GM12878 (cell line): ENCODE data around the gene SLC43A1. TPM values are rescaled to one million over a fixed set of nuclear protein-coding genes. Genes with fewer than 3 reads are reported as not detected.

Source experiments
- ATAC-seq: fragments of 200-7000 bp; cut with Tn5 transposase; 3 replicates; pipeline ENCODE4 v1.9.1; 2020; ENCODE audit warnings: mild to moderate bottlenecking, moderate library complexity
- BruUV-seq: library from RNA; stranded (reverse); fragments of 400-500 nt; replicated peaks from 2 replicates; lab custom pipeline; 2021; lab: Mats Ljungman, UMichigan
- CTCF ChIA-PET: fragments of 300-600 bp; sonication (Branson Sonifier 250); formaldehyde crosslinking; extraction: SDS; loops from one replicate; lab custom pipeline; 2021; ENCODE audit warnings: inconsistent platforms; lab: Yijun Ruan, JAX
- POLR2A ChIA-PET: fragments of 350-600 bp; formaldehyde crosslinking; extraction: SDS; loops from one replicate; lab custom pipeline; 2021; ENCODE audit warnings: inconsistent platforms; lab: Charles Lee
- RAD21 ChIA-PET: fragments of 300-600 bp; sonication (Branson Sonifier 250); formaldehyde crosslinking; loops from one replicate; lab custom pipeline; 2023; ENCODE audit warnings: antibody characterized with exemption; ENCODE audit not compliant: unreplicated experiment; lab: Charles Lee
- SMC1A ChIA-PET: fragments of 300-600 bp; sonication (Branson Sonifier 250); formaldehyde crosslinking; loops from one replicate; lab custom pipeline; 2023; ENCODE audit not compliant: unreplicated experiment, uncharacterized antibody; lab: Charles Lee
- DNase-seq: peaks from one replicate; pipeline ENCODE4 v3.0.0-alpha.2; 2011; ENCODE audit warnings: low read depth, low spot score
- FAIRE-seq: peaks from 3 replicates; lab custom pipeline; 2011; peaks lifted over from hg19 to GRCh38; lab: Jason Lieb, UNC
- H2AFZ ChIP-seq: 2 replicates; pipeline ENCODE4 v1.6.0; 2011; ENCODE audit warnings: low read depth, low read length, control low read depth; ENCODE audit not compliant: control insufficient read depth
- H3K27ac ChIP-seq: 2 replicates; pipeline ENCODE4 v1.5.1; 2011; ENCODE audit warnings: control low read depth; ENCODE audit not compliant: control insufficient read depth, insufficient read depth
- H3K27me3 ChIP-seq, 2 experiments: replicated peaks in 1 of 2; 2 replicates each; pipeline versions ENCODE4 v1.6.0 to v1.6.1; 2011; ENCODE audit warnings: low read length in 1 of 2; ENCODE audit not compliant: control insufficient read depth in 2 of 2, insufficient read depth in 2 of 2
- H3K36me3 ChIP-seq, 2 experiments: 2 replicates each; pipeline ENCODE4 v1.5.1; 2011; ENCODE audit warnings: low read length in 1 of 2; ENCODE audit not compliant: control insufficient read depth in 2 of 2, insufficient read depth in 2 of 2
- H3K4me1 ChIP-seq: 2 replicates; pipeline ENCODE4 v1.6.1; 2011; ENCODE audit warnings: mild to moderate bottlenecking, low read length, moderate library complexity, mixed read lengths; ENCODE audit not compliant: control insufficient read depth, insufficient read depth
- H3K4me2 ChIP-seq: 2 replicates; pipeline ENCODE4 v1.6.0; 2011; ENCODE audit warnings: control low read depth; ENCODE audit not compliant: control insufficient read depth, insufficient read depth
- H3K4me3 ChIP-seq: fragments of 200-600 bp; sonication (generic); 2 replicates; pipeline ENCODE4 v1.5.1; 2016
- H3K79me2 ChIP-seq: 2 replicates; pipeline ENCODE4 v1.6.0; 2011; ENCODE audit warnings: low read length; ENCODE audit not compliant: control insufficient read depth, insufficient read depth
- H3K9ac ChIP-seq: 2 replicates; pipeline ENCODE4 v1.8.0; 2011; ENCODE audit warnings: low read length, control low read depth, mixed read lengths; ENCODE audit not compliant: control insufficient read depth, insufficient read depth
- H3K9me3 ChIP-seq: replicated peaks from 3 replicates; pipeline ENCODE4 v1.5.1; 2011; ENCODE audit warnings: mild to moderate bottlenecking, low read length; ENCODE audit not compliant: control insufficient read depth, insufficient read depth
- H4K20me1 ChIP-seq: 2 replicates; pipeline ENCODE4 v1.6.0; 2011; ENCODE audit not compliant: control insufficient read depth, insufficient read depth
- BMI1 ChIP-seq: fragments of 450-650 bp; IDR thresholded peaks from 2 replicates; pipeline ENCODE4 v1.6.1; 2016; ENCODE audit warnings: mild to moderate bottlenecking, moderate library complexity, borderline replicate concordance
- CHD1 ChIP-seq: IDR thresholded peaks from 2 replicates; pipeline ENCODE4 v1.6.1; 2012; ENCODE audit warnings: low read depth, low read length, improper control_type of control experiment
- E4F1 ChIP-seq: fragments of 450-650 bp; IDR thresholded peaks from 2 replicates; pipeline ENCODE4 v1.6.1; 2018; ENCODE audit warnings: borderline replicate concordance, mild to moderate bottlenecking; ENCODE audit not compliant: partially characterized antibody
- FOS ChIP-seq: IDR thresholded peaks from 3 replicates; pipeline ENCODE4 v1.6.1; 2011; ENCODE audit warnings: borderline replicate concordance; ENCODE audit not compliant: insufficient read length; ENCODE audit errors: extremely low read depth
- GATAD2B ChIP-seq: fragments of 450-650 bp; conservative IDR thresholded peaks from 2 replicates; pipeline ENCODE4 v1.6.1; 2017; ENCODE audit warnings: low read depth, mild to moderate bottlenecking, moderate library complexity
- JUND ChIP-seq: IDR thresholded peaks from 2 replicates; pipeline ENCODE4 v1.6.1; 2012; ENCODE audit warnings: low read depth, mild to moderate bottlenecking, low read length, improper control_type of control experiment, moderate library complexity
- MXI1 ChIP-seq: fragments of 150-350 bp; IDR thresholded peaks from 2 replicates; pipeline ENCODE4 v1.6.1; 2011; ENCODE audit warnings: low read depth, mild to moderate bottlenecking, inconsistent platforms, low read length, improper control_type of control experiment
- MYC ChIP-seq: IDR thresholded peaks from 2 replicates; pipeline ENCODE4 v1.6.1; 2011; ENCODE audit warnings: mild to moderate bottlenecking, low read length, moderate library complexity, inconsistent platforms; ENCODE audit not compliant: insufficient read depth, insufficient replicate concordance, insufficient read length, severe bottlenecking
- NFXL1 ChIP-seq: fragments of 450-650 bp; IDR thresholded peaks from 2 replicates; pipeline ENCODE4 v1.6.1; 2017; ENCODE audit warnings: antibody characterized with exemption, mild to moderate bottlenecking, borderline replicate concordance
- PML ChIP-seq: IDR thresholded peaks from 2 replicates; pipeline ENCODE4 v1.6.1; 2012; ENCODE audit warnings: low read length, inconsistent platforms
- RAD21 ChIP-seq: IDR thresholded peaks from 2 replicates; pipeline ENCODE4 v1.6.1; 2011; ENCODE audit warnings: mild to moderate bottlenecking, low read depth, low read length, moderate library complexity; ENCODE audit not compliant: insufficient read depth
- RELB ChIP-seq: fragments of 450-650 bp; IDR thresholded peaks from 2 replicates; pipeline ENCODE4 v1.6.1; 2017; ENCODE audit warnings: low read depth, mild to moderate bottlenecking, moderate library complexity
- WGBS: methylation state at CpG from one replicate; pipeline ENCODE4 v1.1.6; 2016; ENCODE audit warnings: low lambda C conversion rate; ENCODE audit not compliant: insufficient replicate concordance, insufficient coverage; ENCODE audit errors: missing lambda C conversion rate; 5-methylcytosine and 5-hydroxymethylcytosine counted together
- in situ Hi-C: fragments of 300-500 bp; cut with MboI; formaldehyde crosslinking; loops from 9 replicates; pipeline ENCODE4 v1.14.3; 2018; ENCODE audit warnings: mixed read lengths
- intact Hi-C: fragments of 100-400 bp; cut with micrococcal nuclease; formaldehyde crosslinking; loops from one replicate; pipeline ENCODE4 v1.14.2; 2022; ENCODE audit not compliant: unreplicated experiment
- polyA plus RNA-seq, 11 experiments: library from polyadenylated mRNA; depleted of rRNA in 4 of 11; unstranded in 6 of 11; stranded (reverse) in 5 of 11; fragments of >200 nt; fragmentation: Nextera tagmentation in 4 of 11; fragmentation: Illumina TruSeq in 1 of 11; extraction: Ambion mirVana in 4 of 11; extraction: Trizol in 1 of 11; gene quantifications; 1 replicate in 1 of 11; 2 replicates in 10 of 11; pipeline versions ENCODE4 v1.2.1 to v1.2.3, GENCODE V29; 2011 to 2016; ENCODE audit warnings: inconsistent platforms in 2 of 11, missing spikeins in 2 of 11, low read depth in 1 of 11
- total RNA-seq, 4 experiments: library from RNA; depleted of rRNA in 3 of 4; stranded (reverse); fragments of >200 nt in 3 of 4; fragmentation: Illumina TruSeq in 1 of 4; extraction: Trizol in 1 of 4; gene quantifications; 2 replicates each; pipeline versions ENCODE4 v1.2.1 to v1.2.3, GENCODE V29; 2013 to 2021
- TF ChIP-seq, protein P1 (sequence below): IDR thresholded peaks from 2 replicates; pipeline ENCODE4 v1.6.1; 2012; ENCODE audit warnings: mild to moderate bottlenecking, low read depth, low read length

The SLC43A1 gene
- total and polyA plus RNA-seq, 10 of the 15 experiments (the other 5 are each of a cell fraction or from before 2014, with no cell fraction given) = 1.0 to 17.8 (median 12.6) TPM

DNA sequence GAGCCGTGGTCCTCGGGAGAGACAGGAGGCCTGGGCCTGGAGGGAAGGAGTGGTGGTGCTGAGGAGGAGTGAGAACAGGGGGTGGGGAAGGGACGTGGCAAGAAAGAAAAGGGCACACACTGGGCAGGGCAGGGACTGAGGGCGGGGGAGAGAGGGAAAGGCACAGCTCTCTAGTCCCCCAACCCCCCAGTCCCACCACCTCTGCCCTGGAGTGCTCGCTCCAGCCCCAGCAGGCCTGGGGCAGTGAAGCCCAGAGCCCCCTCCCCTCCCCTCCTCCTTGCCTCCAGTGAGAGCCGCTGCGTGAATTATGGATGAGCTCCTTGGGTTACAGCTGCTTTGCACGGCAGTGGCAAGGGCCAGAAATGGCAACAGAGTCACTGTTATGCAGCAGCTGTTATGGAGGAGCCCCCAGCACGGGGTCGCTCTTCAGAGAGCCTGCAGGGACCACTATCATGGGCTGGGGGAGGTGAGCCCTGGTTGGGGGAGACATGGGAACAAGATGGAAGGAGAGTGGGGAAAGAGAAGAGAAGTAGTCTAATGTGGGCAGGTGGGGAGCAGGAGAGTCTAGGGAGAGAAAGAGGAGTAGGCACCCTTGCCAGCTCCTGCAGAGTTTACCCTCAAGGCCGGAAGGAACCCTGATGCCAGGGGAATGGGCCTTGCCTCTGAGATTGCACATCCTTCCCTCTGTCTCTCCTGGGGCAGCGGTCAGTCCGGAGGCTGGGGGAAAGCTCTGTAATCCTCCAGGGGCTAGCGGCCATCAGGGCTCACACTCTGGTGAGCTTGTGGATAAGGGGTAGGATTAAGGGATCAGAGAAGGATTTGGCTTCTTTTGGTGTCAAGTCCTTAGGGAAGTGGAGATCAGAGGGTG lies 51.6 kb downstream of the SLC43A1 start:
- in situ Hi-C loops = no loop called here
- ChIA-PET SMC1A (interaction anchor here (1.4 kb wide), 1 partner anchor 15 kb away, joined by 4 read pairs; no protein-coding TSS in a partner anchor), CTCF (interaction anchor here (0.6 to 9.4 kb wide), 3 partner anchors 10 to 16 kb away, joined by 3 to 321 read pairs (median 3); no protein-coding TSS in a partner anchor), POLR2A (no interaction called here), RAD21 (interaction anchor here (0.7 to 0.9 kb wide), 2 partner anchors 9 to 19 kb away, joined by 3 read pairs; no protein-coding TSS in a partner anchor)
- H4K20me1 ChIP-seq = no peaks in the 10 kb centered on the region
- DNase-seq (no peak), FAIRE-seq (no peak), ATAC-seq (no peak)
- H3K4me3 ChIP-seq = no peak overlapping the region
- 62% methylated on average over 12 of the region's 14 CpGs for WGBS
- no peak overlapping the region for H3K9ac ChIP-seq
- no peaks in the 10 kb centered on the region for H3K9me3 ChIP-seq
- peaks cover 11% of the 10 kb centered on the region for H3K4me1 ChIP-seq
- H3K4me2 ChIP-seq = no peak overlapping the region
- intact Hi-C loops = no loop called here
- no TSS peak for BruUV-seq
- H3K79me2 ChIP-seq = no peaks in the 10 kb centered on the region
- no peak overlapping the region for H3K27ac ChIP-seq
- no peaks in the 10 kb centered on the region for H3K36me3 ChIP-seq
- peaks cover 3 to 9% of the 10 kb centered on the region in 2 experiments; a peak in 2 of 4 replicates for H3K27me3 ChIP-seq
- H2AFZ ChIP-seq = no peak overlapping the region
- no peak for TF ChIP-seq GATAD2B
- TF ChIP-seq RAD21 = no peak
- no peak for TF ChIP-seq CHD1
- TF ChIP-seq, protein P1, sequence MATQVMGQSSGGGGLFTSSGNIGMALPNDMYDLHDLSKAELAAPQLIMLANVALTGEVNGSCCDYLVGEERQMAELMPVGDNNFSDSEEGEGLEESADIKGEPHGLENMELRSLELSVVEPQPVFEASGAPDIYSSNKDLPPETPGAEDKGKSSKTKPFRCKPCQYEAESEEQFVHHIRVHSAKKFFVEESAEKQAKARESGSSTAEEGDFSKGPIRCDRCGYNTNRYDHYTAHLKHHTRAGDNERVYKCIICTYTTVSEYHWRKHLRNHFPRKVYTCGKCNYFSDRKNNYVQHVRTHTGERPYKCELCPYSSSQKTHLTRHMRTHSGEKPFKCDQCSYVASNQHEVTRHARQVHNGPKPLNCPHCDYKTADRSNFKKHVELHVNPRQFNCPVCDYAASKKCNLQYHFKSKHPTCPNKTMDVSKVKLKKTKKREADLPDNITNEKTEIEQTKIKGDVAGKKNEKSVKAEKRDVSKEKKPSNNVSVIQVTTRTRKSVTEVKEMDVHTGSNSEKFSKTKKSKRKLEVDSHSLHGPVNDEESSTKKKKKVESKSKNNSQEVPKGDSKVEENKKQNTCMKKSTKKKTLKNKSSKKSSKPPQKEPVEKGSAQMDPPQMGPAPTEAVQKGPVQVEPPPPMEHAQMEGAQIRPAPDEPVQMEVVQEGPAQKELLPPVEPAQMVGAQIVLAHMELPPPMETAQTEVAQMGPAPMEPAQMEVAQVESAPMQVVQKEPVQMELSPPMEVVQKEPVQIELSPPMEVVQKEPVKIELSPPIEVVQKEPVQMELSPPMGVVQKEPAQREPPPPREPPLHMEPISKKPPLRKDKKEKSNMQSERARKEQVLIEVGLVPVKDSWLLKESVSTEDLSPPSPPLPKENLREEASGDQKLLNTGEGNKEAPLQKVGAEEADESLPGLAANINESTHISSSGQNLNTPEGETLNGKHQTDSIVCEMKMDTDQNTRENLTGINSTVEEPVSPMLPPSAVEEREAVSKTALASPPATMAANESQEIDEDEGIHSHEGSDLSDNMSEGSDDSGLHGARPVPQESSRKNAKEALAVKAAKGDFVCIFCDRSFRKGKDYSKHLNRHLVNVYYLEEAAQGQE = no peak
- no peak for TF ChIP-seq BMI1
- TF ChIP-seq PML = no peak
- no peak for TF ChIP-seq JUND
- no peak for TF ChIP-seq FOS
- no peak for TF ChIP-seq E4F1
- no peak for TF ChIP-seq NFXL1
- no peak for TF ChIP-seq MYC
- TF ChIP-seq RELB = no peak
- no peak for TF ChIP-seq MXI1
